Endothelial cell of umbilical vein (primary cell): ENCODE measurements around the gene MTG2. TPM values are rescaled to one million over a fixed set of nuclear protein-coding genes. Genes with fewer than 3 reads are reported as not detected.

Experiments used
- BruUV-seq: library from RNA; stranded (reverse); fragments of 400-500 nt; replicated peaks from 2 replicates; lab custom pipeline; 2021; lab: Mats Ljungman, UMichigan
- CTCF ChIA-PET: fragments of 300-600, 350-600 bp; sonication (Branson Sonifier 250); formaldehyde crosslinking; loops from one replicate; lab custom pipeline; 2021; ENCODE audit warnings: antibody characterized with exemption, inconsistent platforms; lab: Charles Lee
- POLR2A ChIA-PET: fragments of 300-600, 350-600 bp; sonication (Branson Sonifier 250); formaldehyde crosslinking; loops from one replicate; lab custom pipeline; 2021; ENCODE audit warnings: antibody characterized with exemption, inconsistent platforms; lab: Charles Lee
- DNase-seq: peaks from one replicate; pipeline ENCODE4 v3.0.0-alpha.2; 2011; ENCODE audit warnings: low read depth, low spot score
- FAIRE-seq: peaks from 2 replicates; lab custom pipeline; 2011; peaks lifted over from hg19 to GRCh38; lab: Jason Lieb, UNC
- H2AFZ ChIP-seq: 2 replicates; pipeline ENCODE4 v1.6.0; 2012; ENCODE audit warnings: low read depth, low read length, control low read depth, inconsistent platforms
- H3K27ac ChIP-seq: 2 replicates; pipeline ENCODE4 v1.5.1; 2011; ENCODE audit warnings: low read depth, mild to moderate bottlenecking, control low read depth, low read length, moderate library complexity; ENCODE audit not compliant: insufficient read depth
- H3K27me3 ChIP-seq, 2 experiments: 2 replicates each; pipeline versions ENCODE4 v1.6.0 to v1.6.1; 2011; ENCODE audit warnings: low read length in 2 of 2, mixed read lengths in 1 of 2; ENCODE audit not compliant: control insufficient read depth in 2 of 2, insufficient read depth in 2 of 2
- H3K36me3 ChIP-seq, 2 experiments: 2 replicates in 1 of 2; 3 replicates in 1 of 2; pipeline ENCODE4 v1.5.1; 2011; ENCODE audit warnings: low read length in 2 of 2, mild to moderate bottlenecking in 1 of 2, moderate library complexity in 1 of 2; ENCODE audit not compliant: control insufficient read depth in 2 of 2, insufficient read depth in 2 of 2; ENCODE audit errors: extremely low read depth in 1 of 2
- H3K4me1 ChIP-seq: 3 replicates; pipeline ENCODE4 v1.5.1; 2011; ENCODE audit warnings: mild to moderate bottlenecking, low read length; ENCODE audit not compliant: control insufficient read depth, insufficient read depth; ENCODE audit errors: extremely low read depth
- H3K4me2 ChIP-seq: 2 replicates; pipeline ENCODE4 v1.6.1; 2011; ENCODE audit warnings: low read length, control low read depth, mixed read lengths; ENCODE audit not compliant: insufficient read depth
- H3K4me3 ChIP-seq, 3 experiments: fragments of 200-600 bp in 1 of 3; sonication (generic), shearing (Covaris generic) in 1 of 3; replicated peaks in 1 of 3; 2 replicates each; pipeline ENCODE4 v1.5.1; 2011 to 2016; ENCODE audit warnings: control low read depth in 3 of 3, low read length in 3 of 3, mild to moderate bottlenecking in 2 of 3, inconsistent platforms in 1 of 3, low read depth in 1 of 3, moderate library complexity in 1 of 3; ENCODE audit not compliant: insufficient read depth in 1 of 3
- H3K79me2 ChIP-seq: 2 replicates; pipeline ENCODE4 v1.6.0; 2012; ENCODE audit warnings: low read length, inconsistent platforms; ENCODE audit not compliant: control insufficient read depth, insufficient read depth
- H3K9ac ChIP-seq: replicated peaks from 2 replicates; pipeline ENCODE3; 2011; ENCODE audit warnings: low read length, control low read depth; ENCODE audit not compliant: insufficient read depth; ENCODE audit errors: extremely low read depth
- H3K9me1 ChIP-seq: replicated peaks from 3 replicates; pipeline ENCODE4 v1.6.0; 2011; ENCODE audit warnings: mild to moderate bottlenecking, low read length; ENCODE audit not compliant: control insufficient read depth, insufficient read depth; ENCODE audit errors: extremely low read depth
- H3K9me3 ChIP-seq: replicated peaks from 2 replicates; pipeline ENCODE4 v1.5.1; 2012; ENCODE audit warnings: low read length, inconsistent platforms; ENCODE audit not compliant: control insufficient read depth, insufficient read depth
- H4K20me1 ChIP-seq: replicated peaks from 2 replicates; pipeline ENCODE3; 2011; ENCODE audit warnings: mild to moderate bottlenecking, low read length; ENCODE audit not compliant: control insufficient read depth, insufficient read depth; ENCODE audit errors: extremely low read depth
- EZH2 ChIP-seq: IDR thresholded peaks from 2 replicates; pipeline ENCODE4 v1.6.1; 2012; ENCODE audit warnings: borderline replicate concordance, low read depth, mild to moderate bottlenecking, moderate library complexity, low read length, inconsistent platforms; ENCODE audit not compliant: severe bottlenecking
- FOS ChIP-seq: IDR thresholded peaks from 2 replicates; pipeline ENCODE4 v1.6.1; 2011; ENCODE audit warnings: mild to moderate bottlenecking, low read length, moderate library complexity, borderline replicate concordance; ENCODE audit not compliant: insufficient read depth
- GATA2 ChIP-seq: IDR thresholded peaks from 2 replicates; pipeline ENCODE4 v1.7.0; 2011; ENCODE audit warnings: low read depth, mild to moderate bottlenecking, moderate library complexity, mixed read lengths, low read length; ENCODE audit not compliant: insufficient read length, insufficient read depth
- JUN ChIP-seq: IDR thresholded peaks from 2 replicates; pipeline ENCODE4 v1.6.1; 2011; ENCODE audit warnings: borderline replicate concordance, low read depth; ENCODE audit not compliant: insufficient read length, insufficient read depth
- MYC ChIP-seq: IDR thresholded peaks from one replicate; pipeline ENCODE4 v1.6.1; 2011; ENCODE audit warnings: mild to moderate bottlenecking, low read depth, low read length
- POLR2A ChIP-seq: IDR thresholded peaks from 2 replicates; pipeline ENCODE4 v1.6.1; 2012; ENCODE audit warnings: low read depth, mild to moderate bottlenecking, control low read depth, low read length
- POLR2AphosphoS5 ChIP-seq: IDR thresholded peaks from 2 replicates; pipeline ENCODE4 v1.6.1; 2012; ENCODE audit warnings: low read depth, mild to moderate bottlenecking, control low read depth, low read length, moderate library complexity; ENCODE audit not compliant: insufficient read depth
- dilution Hi-C: fragments of 300-500 bp; cut with MboI; formaldehyde crosslinking; loops from one replicate; pipeline ENCODE4 v1.15.0; 2019; ENCODE audit warnings: low sequenced_read_pairs; ENCODE audit not compliant: extremely low pct_ligation_motif_present
- intact Hi-C: fragments of 100-400 bp; cut with micrococcal nuclease; formaldehyde crosslinking; loops from one replicate; pipeline ENCODE4 v1.10.0; 2022
- polyA plus RNA-seq, 4 experiments: library from polyadenylated mRNA; depleted of rRNA in 3 of 4; stranded (reverse) in 3 of 4; unstranded in 1 of 4; fragments of >200 nt; gene quantifications; 2 replicates each; pipeline versions ENCODE4 v1.2.1 to v1.2.3, GENCODE V29; 2011 to 2012; ENCODE audit warnings: missing spikeins in 1 of 4
- total RNA-seq: library from RNA; stranded (reverse); gene quantifications from 2 replicates; pipeline ENCODE4 v1.2.3, GENCODE V29; 2021
- TF ChIP-seq, protein P1 (sequence below), 2 donors: IDR thresholded peaks; 1 replicate in 1 of 2; 2 replicates in 1 of 2; pipeline ENCODE4 v1.5.1; 2011; ENCODE audit warnings: low read length in 2 of 2, mild to moderate bottlenecking in 2 of 2, moderate library complexity in 2 of 2, control low read depth in 1 of 2, inconsistent platforms in 1 of 2, low read depth in 1 of 2; ENCODE audit not compliant: insufficient read depth in 1 of 2; ENCODE audit errors: extremely low read depth in 1 of 2
- TF ChIP-seq, protein P2 (sequence below): IDR thresholded peaks from 2 replicates; pipeline ENCODE4 v1.6.1; 2011; ENCODE audit not compliant: insufficient read depth, insufficient read length

The MTG2 gene
- total and polyA plus RNA-seq, 2 donors (not counting 3 experiments of a cell fraction or from before 2014, with no cell fraction given) = 19.9 to 31.6 TPM

DNA sequence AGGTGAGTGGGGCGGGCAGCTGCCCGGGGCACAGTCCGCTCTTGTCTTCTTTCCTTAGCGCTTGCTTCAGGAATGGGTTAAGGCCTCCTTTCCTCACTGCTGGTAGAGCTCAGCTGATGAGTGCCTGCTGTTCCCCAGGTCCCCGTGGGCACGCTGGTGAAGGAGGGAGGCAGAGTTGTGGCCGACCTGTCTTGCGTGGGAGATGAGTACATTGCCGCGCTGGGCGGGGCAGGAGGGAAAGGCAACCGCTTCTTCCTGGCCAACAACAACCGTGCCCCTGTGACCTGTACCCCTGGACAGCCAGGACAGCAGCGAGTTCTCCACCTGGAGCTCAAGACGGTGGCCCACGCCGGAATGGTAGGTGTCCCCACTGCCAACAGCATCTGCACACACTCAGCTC, 15.7 kb downstream of the MTG2 start:
- no TSS peak for BruUV-seq
- dilution Hi-C loops (no loop called here), intact Hi-C loops (no loop called here)
- Histone ChIP-seq H4K20me1 (no peaks in the 10 kb centered on the region), H3K9ac (no peak overlapping the region), H3K4me2 (no peak overlapping the region), H3K9me1 (no peaks in the 10 kb centered on the region), H3K36me3 (peaks cover 0 to 29% of the 10 kb centered on the region in 2 experiments), H3K27me3 (no peaks in the 10 kb centered on the region), H3K4me3 (no peak overlapping the region), H3K9me3 (no peaks in the 10 kb centered on the region), H2AFZ (no peak overlapping the region), H3K4me1 (peaks cover 7% of the 10 kb centered on the region), H3K79me2 (no peaks in the 10 kb centered on the region), H3K27ac (no peak overlapping the region)
- TF ChIP-seq GATA2 (no peak), FOS (no peak), MYC (no peak), EZH2 (no peak)
- TF ChIP-seq, protein P1, sequence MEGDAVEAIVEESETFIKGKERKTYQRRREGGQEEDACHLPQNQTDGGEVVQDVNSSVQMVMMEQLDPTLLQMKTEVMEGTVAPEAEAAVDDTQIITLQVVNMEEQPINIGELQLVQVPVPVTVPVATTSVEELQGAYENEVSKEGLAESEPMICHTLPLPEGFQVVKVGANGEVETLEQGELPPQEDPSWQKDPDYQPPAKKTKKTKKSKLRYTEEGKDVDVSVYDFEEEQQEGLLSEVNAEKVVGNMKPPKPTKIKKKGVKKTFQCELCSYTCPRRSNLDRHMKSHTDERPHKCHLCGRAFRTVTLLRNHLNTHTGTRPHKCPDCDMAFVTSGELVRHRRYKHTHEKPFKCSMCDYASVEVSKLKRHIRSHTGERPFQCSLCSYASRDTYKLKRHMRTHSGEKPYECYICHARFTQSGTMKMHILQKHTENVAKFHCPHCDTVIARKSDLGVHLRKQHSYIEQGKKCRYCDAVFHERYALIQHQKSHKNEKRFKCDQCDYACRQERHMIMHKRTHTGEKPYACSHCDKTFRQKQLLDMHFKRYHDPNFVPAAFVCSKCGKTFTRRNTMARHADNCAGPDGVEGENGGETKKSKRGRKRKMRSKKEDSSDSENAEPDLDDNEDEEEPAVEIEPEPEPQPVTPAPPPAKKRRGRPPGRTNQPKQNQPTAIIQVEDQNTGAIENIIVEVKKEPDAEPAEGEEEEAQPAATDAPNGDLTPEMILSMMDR (IDR thresholded peaks at IDR 0.05; ENCODE audit: extremely low read depth in 1 of 2, insufficient read depth in 1 of 2, low read depth in 1 of 2, low read length in 2 of 2) = no peak
- ChIA-PET POLR2A (no interaction called here), CTCF (no interaction called here)
- FAIRE-seq = no peak
- DNase-seq = no peak

DNA sequence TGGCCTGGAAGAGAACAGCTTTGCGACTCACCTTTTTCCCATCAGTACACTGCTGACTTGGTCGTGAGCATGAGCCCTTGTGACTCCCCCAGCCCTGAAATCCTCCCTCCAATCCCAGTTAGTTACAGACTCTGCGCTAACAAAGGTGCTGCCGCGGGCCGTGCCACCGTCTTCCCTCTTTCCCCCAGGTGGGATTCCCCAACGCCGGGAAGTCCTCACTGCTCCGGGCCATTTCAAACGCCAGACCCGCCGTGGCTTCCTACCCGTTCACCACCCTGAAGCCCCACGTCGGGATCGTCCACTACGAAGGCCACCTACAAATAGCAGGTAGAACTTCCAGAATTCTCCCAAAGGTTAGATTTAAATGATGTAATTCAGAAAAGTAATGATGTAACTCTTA, 16.1 kb downstream of the MTG2 start:
- DNase-seq = no peak

More for the DNA sequence above, 16.1 kb downstream of the MTG2 start:
- H3K79me2 ChIP-seq = no peaks in the 10 kb centered on the region
- no peak for FAIRE-seq
- H3K9ac ChIP-seq = no peak overlapping the region
- no peaks in the 10 kb centered on the region for H3K9me1 ChIP-seq
- dilution Hi-C loops (no loop called here), intact Hi-C loops (no loop called here)
- no TSS peak for BruUV-seq
- H4K20me1 ChIP-seq = no peaks in the 10 kb centered on the region
- H3K27ac ChIP-seq = no peak overlapping the region
- H3K4me2 ChIP-seq = no peak overlapping the region
- TF ChIP-seq EZH2 = no peak
- TF ChIP-seq, protein P1 (IDR thresholded peaks at IDR 0.05; ENCODE audit: extremely low read depth in 1 of 2, insufficient read depth in 1 of 2, low read depth in 1 of 2, low read length in 2 of 2) = no peak
- TF ChIP-seq, protein P2, sequence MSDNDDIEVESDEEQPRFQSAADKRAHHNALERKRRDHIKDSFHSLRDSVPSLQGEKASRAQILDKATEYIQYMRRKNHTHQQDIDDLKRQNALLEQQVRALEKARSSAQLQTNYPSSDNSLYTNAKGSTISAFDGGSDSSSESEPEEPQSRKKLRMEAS = no peak
- no peak for TF ChIP-seq JUN
- no peak for TF ChIP-seq POLR2AphosphoS5
- TF ChIP-seq GATA2 = no peak
- no peak for TF ChIP-seq FOS
- no peak for TF ChIP-seq POLR2A
- TF ChIP-seq MYC = no peak
- no peak overlapping the region for H2AFZ ChIP-seq
- CTCF ChIA-PET = no interaction called here
- peaks cover 0 to 29% of the 10 kb centered on the region in 2 experiments for H3K36me3 ChIP-seq
- no peak overlapping the region for H3K4me3 ChIP-seq
- POLR2A ChIA-PET = no interaction called here
- H3K27me3 ChIP-seq = no peaks in the 10 kb centered on the region
- H3K4me1 ChIP-seq = peaks cover 9% of the 10 kb centered on the region
- H3K9me3 ChIP-seq = no peaks in the 10 kb centered on the region
